Activated CD4-positive, alpha-beta memory T cell treated with anti-CD3 and anti-CD28 coated beads for 36 hours (primary cell): Measurements from ENCODE around the gene STRA6. TPM values are rescaled to one million over a fixed set of nuclear protein-coding genes. Genes with fewer than 3 reads are reported as not detected.

Experiments
- CTCF ChIA-PET: fragments of 350-600 bp; sonication (Branson Sonifier 250); formaldehyde crosslinking; loops from one replicate; lab custom pipeline; 2021; ENCODE audit warnings: antibody characterized with exemption, inconsistent platforms; lab: Charles Lee
- POLR2A ChIA-PET: fragments of 350-600 bp; sonication (Branson Sonifier 250); formaldehyde crosslinking; loops from one replicate; lab custom pipeline; 2021; ENCODE audit warnings: antibody characterized with exemption; lab: Charles Lee
- DNase-seq: peaks from one replicate; pipeline ENCODE4 v3.0.0-alpha.2; 2020
- H3K27ac Mint-ChIP-seq: one replicate; pipeline ENCODE4 v1.8.0; 2021; ENCODE audit warnings: mixed read lengths
- H3K27me3 Mint-ChIP-seq: one replicate; pipeline ENCODE4 v1.8.0; 2021; ENCODE audit warnings: mixed read lengths
- H3K36me3 Mint-ChIP-seq: one replicate; pipeline ENCODE4 v1.8.0; 2021; ENCODE audit warnings: mixed read lengths
- H3K4me1 Mint-ChIP-seq: one replicate; pipeline ENCODE4 v1.8.0; 2021; ENCODE audit warnings: low read depth, mixed read lengths
- H3K4me3 Mint-ChIP-seq: one replicate; pipeline ENCODE4 v1.8.0; 2021; ENCODE audit warnings: mild to moderate bottlenecking, mixed read lengths
- H3K9me3 Mint-ChIP-seq: one replicate; pipeline ENCODE4 v1.8.0; 2021; ENCODE audit warnings: mixed read lengths
- intact Hi-C: fragments of 100-400 bp; cut with micrococcal nuclease; formaldehyde crosslinking; loops from one replicate; pipeline ENCODE4 v1.15.1; 2023
- total RNA-seq, 2 experiments: library from RNA; stranded (reverse); gene quantifications; one replicate each; pipeline ENCODE4 v1.2.3, GENCODE V29; 2021

The STRA6 gene
- total RNA-seq, 2 experiments from 2014 or later, result not detected

DNA sequence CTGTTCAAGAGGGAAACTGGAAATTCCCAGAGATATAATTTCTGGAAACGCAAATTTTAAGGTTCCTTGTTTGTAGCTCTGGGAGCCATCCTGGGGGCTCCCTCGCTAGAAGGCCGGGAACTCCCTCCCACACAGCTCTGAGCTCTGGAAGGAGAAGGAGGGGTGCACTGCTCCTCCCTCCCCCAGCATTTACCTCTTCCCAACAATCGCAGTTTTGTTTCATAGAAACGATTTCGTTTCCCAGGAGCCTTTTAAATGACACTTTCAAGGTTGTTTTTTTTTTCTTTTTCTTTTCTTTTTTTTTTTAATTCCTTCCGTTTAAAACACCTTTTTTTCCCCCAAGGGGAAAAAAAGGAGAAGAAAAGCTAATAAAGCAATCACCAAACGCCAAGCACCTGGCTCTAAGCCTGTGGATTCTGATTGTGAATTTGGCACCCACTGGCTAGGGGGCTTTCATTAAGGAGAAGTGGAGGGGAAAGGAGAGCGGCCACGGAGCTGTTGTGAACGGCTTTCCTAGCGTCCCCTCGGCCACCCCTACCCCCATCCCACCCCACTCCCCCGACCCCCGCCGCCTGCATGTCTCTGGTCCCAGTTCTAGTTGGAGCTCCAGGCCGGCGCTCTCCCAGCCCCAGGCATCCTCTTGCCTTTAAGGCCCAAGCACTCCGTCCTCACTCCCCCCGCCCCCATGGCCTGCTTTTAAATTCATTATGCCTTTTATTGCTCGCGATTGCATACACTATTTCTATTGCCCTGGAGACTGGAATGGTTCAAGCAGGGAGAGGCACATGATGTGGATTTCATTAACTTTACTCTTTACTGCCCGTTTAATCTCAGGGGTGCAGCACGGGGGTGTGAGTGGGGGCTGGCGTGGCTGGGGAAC is 19.9 kb upstream of the STRA6 start:
- Mint-ChIP-seq H3K9me3 (no peaks in the 10 kb centered on the region), H3K4me1 (no peaks in the 10 kb centered on the region), H3K27ac (no peak overlapping the region), H3K4me3 (no peak overlapping the region), H3K27me3 (peaks cover 25% of the 10 kb centered on the region), H3K36me3 (no peaks in the 10 kb centered on the region)
- POLR2A ChIA-PET, result no interaction called here
- no peak for DNase-seq
- intact Hi-C loops, result no loop called here
- CTCF ChIA-PET, result no interaction called here

GRCh38 chr15:74221399-74222239 is 19.0 kb upstream of the STRA6 start:
- Mint-ChIP-seq H3K4me1 (no peaks in the 10 kb centered on the region), H3K9me3 (no peaks in the 10 kb centered on the region), H3K4me3 (no peak overlapping the region), H3K36me3 (no peaks in the 10 kb centered on the region), H3K27me3 (peaks cover 25% of the 10 kb centered on the region), H3K27ac (no peak overlapping the region)
- DNase-seq, result no peak
- ChIA-PET POLR2A (no interaction called here), CTCF (no interaction called here)
- intact Hi-C loops, result no loop called here

DNA sequence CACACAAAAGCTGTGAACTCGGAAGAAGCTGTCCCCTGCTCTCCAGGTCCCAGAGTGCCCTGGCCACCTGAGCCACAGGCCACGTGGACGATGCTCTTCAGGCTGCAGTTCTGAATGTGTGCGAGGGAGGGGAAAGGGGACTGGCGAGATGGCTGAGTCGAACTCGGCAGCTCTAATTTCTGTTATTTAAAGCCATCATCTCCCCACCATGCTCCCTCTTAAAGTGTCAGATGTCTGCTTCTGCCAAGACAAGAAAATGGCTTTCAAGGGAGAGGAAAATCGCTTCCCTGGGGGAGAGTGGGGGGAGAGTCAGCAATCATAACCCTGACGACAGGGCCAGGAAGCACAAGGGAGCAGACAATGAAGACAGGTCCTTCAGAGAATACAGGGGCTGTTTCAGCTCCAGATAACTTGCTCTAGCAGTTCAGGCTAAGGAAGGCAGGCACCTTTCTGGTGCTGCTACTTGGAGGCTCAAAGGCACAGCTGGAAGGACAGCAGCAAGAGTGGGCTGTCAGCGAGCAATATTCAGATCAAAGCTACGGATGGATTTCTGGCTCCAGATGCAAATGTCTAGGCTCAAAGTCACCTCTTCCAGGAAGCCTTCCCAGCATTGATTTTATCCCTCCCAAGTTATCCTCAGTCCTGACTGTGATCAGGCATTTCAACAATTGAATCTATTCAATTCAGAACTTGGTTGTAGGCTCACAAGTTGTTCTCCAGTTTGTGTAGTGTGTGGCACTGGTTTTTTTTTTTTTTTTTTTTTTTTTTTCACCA is 18.1 kb upstream of the STRA6 start:
- H3K27ac Mint-ChIP-seq, result no peak overlapping the region
- ChIA-PET CTCF (no interaction called here), POLR2A (no interaction called here)
- H3K4me1 Mint-ChIP-seq, result no peaks in the 10 kb centered on the region
- H3K9me3 Mint-ChIP-seq, result no peaks in the 10 kb centered on the region
- no peak for DNase-seq
- no peak overlapping the region for H3K4me3 Mint-ChIP-seq
- H3K27me3 Mint-ChIP-seq, result peaks cover 24% of the 10 kb centered on the region
- H3K36me3 Mint-ChIP-seq, result no peaks in the 10 kb centered on the region
- intact Hi-C loops, result no loop called here

DNA sequence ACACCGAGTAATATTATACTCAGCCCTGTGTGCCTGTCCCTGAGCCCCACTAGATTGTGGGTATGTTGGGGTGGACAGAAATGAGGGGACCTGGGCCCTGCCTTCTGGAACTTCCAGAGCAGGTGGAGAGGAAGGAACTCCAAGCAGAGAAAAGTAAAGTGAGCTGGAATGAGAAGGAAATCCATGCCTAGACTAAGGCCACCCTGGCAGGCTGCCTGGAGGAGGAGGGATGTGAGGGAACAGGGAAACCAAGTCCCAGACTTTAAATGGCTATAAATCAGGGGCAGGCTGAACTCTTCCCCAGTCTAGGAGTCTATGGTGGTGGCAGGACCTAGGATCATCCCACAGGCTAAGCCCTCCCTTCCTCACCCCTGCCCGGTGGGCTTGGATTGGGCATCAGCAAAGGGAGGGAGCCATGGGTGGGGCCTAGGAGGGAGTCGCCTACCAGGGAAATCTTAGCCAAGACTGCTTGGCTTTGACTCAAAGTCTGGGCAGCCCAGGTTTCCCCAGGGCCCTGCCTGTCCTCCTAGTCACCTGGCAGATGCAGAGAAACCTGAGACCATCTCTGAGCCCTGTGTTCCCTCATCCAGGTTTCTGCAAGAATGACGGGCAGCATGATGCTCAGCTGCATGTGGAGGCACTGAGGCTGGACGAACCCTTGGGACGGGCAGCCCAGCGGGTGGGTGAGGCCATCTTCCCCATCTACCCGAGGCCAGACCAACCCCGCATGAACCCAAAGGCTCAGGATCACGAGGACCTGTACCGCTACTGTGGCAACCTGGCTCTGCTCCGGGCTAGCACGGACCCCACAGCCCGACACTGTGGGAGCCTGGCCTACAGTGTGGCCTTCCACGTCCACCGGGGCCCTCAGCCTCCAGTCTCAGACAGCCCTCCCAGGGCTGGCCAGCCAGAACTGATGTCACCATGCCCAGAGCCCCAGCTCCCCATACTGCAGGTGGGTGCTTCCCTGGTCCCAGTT is 15.6 kb upstream of the STRA6 start:
- intact Hi-C loops, result no loop called here
- peaks cover 15% of the 10 kb centered on the region for H3K27me3 Mint-ChIP-seq
- no peaks in the 10 kb centered on the region for H3K9me3 Mint-ChIP-seq
- CTCF ChIA-PET, result no interaction called here
- no peak for DNase-seq
- POLR2A ChIA-PET, result no interaction called here
- no peak overlapping the region for H3K27ac Mint-ChIP-seq
- H3K36me3 Mint-ChIP-seq, result no peaks in the 10 kb centered on the region
- H3K4me1 Mint-ChIP-seq, result no peaks in the 10 kb centered on the region
- H3K4me3 Mint-ChIP-seq, result no peak overlapping the region

- POLR2A ChIA-PET, result no interaction called here
- H3K36me3 Mint-ChIP-seq, result no peaks in the 10 kb centered on the region
- DNase-seq, result no peak
- no peaks in the 10 kb centered on the region for H3K4me1 Mint-ChIP-seq
- H3K4me3 Mint-ChIP-seq, result no peak overlapping the region
- no peaks in the 10 kb centered on the region for H3K9me3 Mint-ChIP-seq
- no peak overlapping the region for H3K27ac Mint-ChIP-seq
- CTCF ChIA-PET, result no interaction called here
- intact Hi-C loops, result no loop called here
- H3K27me3 Mint-ChIP-seq, result peaks cover 9% of the 10 kb centered on the region
Measured at GRCh38 chr15:74216949-74217348, 14.4 kb upstream of the STRA6 start.

GRCh38 chr15:74215958-74216357 is 13.4 kb upstream of the STRA6 start:
- POLR2A ChIA-PET, result no interaction called here
- Mint-ChIP-seq H3K4me3 (no peak overlapping the region), H3K9me3 (peaks cover 2% of the 10 kb centered on the region), H3K27me3 (peaks cover 9% of the 10 kb centered on the region), H3K4me1 (no peaks in the 10 kb centered on the region), H3K36me3 (no peaks in the 10 kb centered on the region), H3K27ac (no peak overlapping the region)
- intact Hi-C loops, result no loop called here
- no peak for DNase-seq
- CTCF ChIA-PET, result no interaction called here

GRCh38 chr15:74214324-74215021 is 11.9 kb upstream of the STRA6 start:
- Mint-ChIP-seq H3K4me1 (no peaks in the 10 kb centered on the region), H3K9me3 (peaks cover 4% of the 10 kb centered on the region), H3K4me3 (no peak overlapping the region), H3K27ac (no peak overlapping the region), H3K27me3 (peaks cover 5% of the 10 kb centered on the region), H3K36me3 (no peaks in the 10 kb centered on the region)
- no peak for DNase-seq
- ChIA-PET POLR2A (no interaction called here), CTCF (no interaction called here)
- intact Hi-C loops, result no loop called here

DNA sequence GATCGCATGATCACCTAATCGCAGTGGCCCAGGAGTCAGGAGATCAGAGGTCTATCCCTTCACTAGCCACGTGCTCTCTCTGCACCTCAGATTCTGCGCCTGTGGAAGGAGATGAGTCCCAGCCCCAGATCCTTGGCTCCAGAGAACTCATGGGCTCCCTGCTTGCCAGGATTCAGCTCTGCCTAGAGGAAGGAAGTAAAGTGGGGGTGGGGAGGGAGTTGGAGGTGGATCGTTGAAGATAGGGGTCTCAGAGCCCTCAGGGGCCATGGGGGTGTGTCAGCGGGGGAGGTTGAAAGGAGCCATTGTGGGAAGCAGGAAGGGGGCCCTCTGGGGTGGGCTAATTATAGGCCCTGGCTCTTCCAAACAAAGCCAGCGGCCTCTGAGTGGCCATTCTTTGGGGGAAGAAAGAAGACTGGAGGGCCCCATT is 11.3 kb upstream of the STRA6 start:
- Mint-ChIP-seq H3K27ac (no peak overlapping the region), H3K36me3 (no peaks in the 10 kb centered on the region), H3K4me3 (no peak overlapping the region), H3K9me3 (peaks cover 4% of the 10 kb centered on the region), H3K27me3 (peaks cover 3% of the 10 kb centered on the region), H3K4me1 (no peaks in the 10 kb centered on the region)
- intact Hi-C loops, result no loop called here
- POLR2A ChIA-PET, result no interaction called here
- CTCF ChIA-PET, result no interaction called here
- no peak for DNase-seq

DNA sequence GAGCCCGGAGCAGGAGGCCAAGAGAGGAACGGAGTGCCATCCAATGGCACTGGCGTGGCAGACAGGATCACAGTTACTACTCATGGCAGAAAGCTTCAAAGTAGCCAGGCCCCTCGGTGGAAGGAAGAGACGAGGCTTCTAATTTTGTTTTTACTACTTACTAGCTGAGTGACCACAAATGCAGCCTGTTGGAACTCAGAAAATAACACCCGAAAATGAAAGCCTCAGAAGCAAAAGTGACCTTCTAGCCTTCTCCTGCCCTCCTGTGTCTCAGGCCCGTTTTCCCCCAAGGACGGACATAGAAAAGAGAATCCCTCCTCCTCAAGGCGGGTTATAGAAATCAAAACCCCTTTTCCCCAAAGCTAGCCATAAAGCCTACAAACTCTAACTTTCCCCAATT is 9.9 kb upstream of the STRA6 start:
- no peak overlapping the region for H3K27ac Mint-ChIP-seq
- ChIA-PET POLR2A (no interaction called here), CTCF (no interaction called here)
- no peaks in the 10 kb centered on the region for H3K4me1 Mint-ChIP-seq
- H3K27me3 Mint-ChIP-seq, result peaks cover 7% of the 10 kb centered on the region
- peaks cover 4% of the 10 kb centered on the region for H3K9me3 Mint-ChIP-seq
- DNase-seq, result no peak
- H3K36me3 Mint-ChIP-seq, result no peaks in the 10 kb centered on the region
- intact Hi-C loops, result no loop called here
- H3K4me3 Mint-ChIP-seq, result no peak overlapping the region

DNA sequence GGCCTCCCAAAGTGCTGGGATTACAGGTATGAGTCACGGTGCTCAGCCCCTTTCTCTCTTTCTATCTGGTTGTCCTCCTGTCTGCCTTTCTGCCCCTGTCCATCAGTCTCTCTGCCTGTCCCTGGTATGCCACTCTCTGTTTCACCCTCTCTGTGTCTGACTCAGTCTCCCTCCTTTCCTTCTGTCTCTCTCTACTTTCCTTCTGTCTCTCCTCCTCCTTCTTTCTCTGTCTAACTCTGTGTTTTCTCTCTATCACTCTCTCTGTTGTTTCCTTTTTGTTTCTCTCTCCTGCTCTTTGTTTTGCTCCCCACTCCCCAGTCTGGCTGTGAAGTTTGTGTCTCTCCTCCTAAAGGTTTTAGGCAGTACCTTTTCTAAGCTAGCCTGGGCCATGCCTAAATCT is 9.1 kb upstream of the STRA6 start:
- ChIA-PET POLR2A (no interaction called here), CTCF (no interaction called here)
- DNase-seq, result no peak
- Mint-ChIP-seq H3K27me3 (peaks cover 8% of the 10 kb centered on the region), H3K36me3 (no peaks in the 10 kb centered on the region), H3K9me3 (peaks cover 4% of the 10 kb centered on the region), H3K4me1 (no peaks in the 10 kb centered on the region), H3K4me3 (no peak overlapping the region), H3K27ac (no peak overlapping the region)
- intact Hi-C loops, result no loop called here

- no peak for DNase-seq
- POLR2A ChIA-PET, result no interaction called here
- H3K9me3 Mint-ChIP-seq, result peaks cover 4% of the 10 kb centered on the region
- CTCF ChIA-PET, result interaction anchor here (0.7 kb wide), 1 partner anchor 22 kb away, joined by 3 read pairs; no protein-coding TSS in a partner anchor
- no peaks in the 10 kb centered on the region for H3K36me3 Mint-ChIP-seq
- H3K27me3 Mint-ChIP-seq, result peaks cover 6% of the 10 kb centered on the region
- H3K4me3 Mint-ChIP-seq, result no peak overlapping the region
- intact Hi-C loops, result no loop called here
- no peak overlapping the region for H3K27ac Mint-ChIP-seq
- H3K4me1 Mint-ChIP-seq, result no peaks in the 10 kb centered on the region
Measured at GRCh38 chr15:74210729-74211128, 8.1 kb upstream of the STRA6 start.
